Right cardiac atrium (tissue), 5 donors: ENCODE data around the gene PIGN. TPM values are rescaled to one million over a fixed set of nuclear protein-coding genes. Genes with fewer than 3 reads are reported as not detected.

Experiments
- ATAC-seq, 2 donors: fragments of 200-7000 bp; cut with Tn5 transposase; one replicate each; pipeline versions ENCODE4 v1.8.0 to v1.9.1; 2020; ENCODE audit warnings: moderate library complexity in 2 of 2, mild to moderate bottlenecking in 1 of 2
- DNase-seq, 3 donors: peaks; one replicate each; pipeline ENCODE4 v3.0.0-alpha.2; 2020
- H3K27ac ChIP-seq: one replicate; pipeline ENCODE4 v1.5.1; 2013; ENCODE audit warnings: mild to moderate bottlenecking, low read length, control low read depth, moderate library complexity
- H3K27me3 ChIP-seq: one replicate; pipeline ENCODE4 v1.6.1; 2013; ENCODE audit not compliant: control insufficient read depth, insufficient read depth
- H3K4me1 ChIP-seq: one replicate; pipeline ENCODE4 v1.6.1; 2013; ENCODE audit warnings: low read length; ENCODE audit not compliant: control insufficient read depth, insufficient read depth
- H3K4me3 ChIP-seq: one replicate; pipeline ENCODE4 v1.5.1; 2013; ENCODE audit warnings: low read length, control low read depth
- H3K9me3 ChIP-seq: one replicate; pipeline ENCODE4 v1.6.1; 2013; ENCODE audit warnings: low read length; ENCODE audit not compliant: control insufficient read depth
- WGBS: extraction: QIAGEN DNeasy Blood & Tissue Kit; methylation state at CpG from one replicate; pipeline ENCODE4 v1.1.7; 2013; 5-methylcytosine and 5-hydroxymethylcytosine counted together
- intact Hi-C, 4 donors: fragments of 100-400 bp; cut with DNase I; formaldehyde crosslinking; loops; one replicate each; pipeline versions ENCODE4 v1.11.0 to v1.14.0; 2022 to 2023
- polyA plus RNA-seq: library from polyadenylated mRNA; stranded (reverse); fragments of 200-250 nt; gene quantifications from one replicate; pipeline ENCODE4 v1.2.3, GENCODE V29; 2013
- total RNA-seq, 4 donors: library from RNA; stranded (reverse); fragmentation: NEBNext Ultra II Directional; extraction: Animal tissue kit (Norgen Biotek cat#: 25700); gene quantifications; one replicate each; pipeline ENCODE4 v1.2.1, GENCODE V29; 2021
- donor health status: healthy with polysubstance abuse.
- donor health status: DM: no; HTN: yes; CAD: no.
- donor health status: DM: no; HTN: no; CAD: no.
- donor health status: DM: no; HTN: yes; CAD: no; lungs with severe emphysema.
- donor health status: DM: yes; HTN: yes; CAD: no.

PIGN gene
- total and polyA plus RNA-seq, 5 donors, result 5.1 to 21.6 (median 15.2) TPM

GRCh38 chr18:62109676-62110075, 77.2 kb downstream of the PIGN start:
- DNase-seq (no peak), ATAC-seq (no peak)
- H3K27ac ChIP-seq, result no peak overlapping the region
- no peaks in the 10 kb centered on the region for H3K9me3 ChIP-seq
- H3K4me3 ChIP-seq, result no peak overlapping the region
- H3K4me1 ChIP-seq, result no peaks in the 10 kb centered on the region
- intact Hi-C loops, result no loop called here
- no peaks in the 10 kb centered on the region for H3K27me3 ChIP-seq
- 96% methylated on average over 1 of the region's 1 CpG for WGBS

DNA sequence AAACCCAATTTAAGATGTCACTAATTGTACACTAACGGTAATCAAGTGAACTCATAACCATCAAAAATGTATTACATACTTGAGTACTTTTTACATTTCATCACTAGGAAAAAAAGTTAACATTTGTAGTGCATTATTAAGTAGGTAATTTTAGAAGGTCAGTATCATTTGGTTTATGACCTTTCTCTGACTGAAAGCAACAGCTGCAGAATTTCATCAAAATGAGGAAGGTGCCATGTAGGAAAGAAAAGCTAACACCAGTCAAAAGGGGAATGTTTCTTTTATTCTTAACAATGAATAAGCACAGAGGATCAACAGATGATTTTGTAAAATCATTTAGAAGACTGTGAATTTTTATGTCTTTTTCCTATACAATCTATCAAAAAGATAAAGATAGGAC, 79.0 kb downstream of the PIGN start:
- no peak overlapping the region for H3K27ac ChIP-seq
- peaks cover 1% of the 10 kb centered on the region for H3K4me1 ChIP-seq
- no peaks in the 10 kb centered on the region for H3K27me3 ChIP-seq
- no peak for ATAC-seq
- no peaks in the 10 kb centered on the region for H3K9me3 ChIP-seq
- WGBS, result 87% methylated on average over 1 of the region's 1 CpG
- intact Hi-C loops, result no loop called here
- DNase-seq, result no peak
- no peak overlapping the region for H3K4me3 ChIP-seq

DNA sequence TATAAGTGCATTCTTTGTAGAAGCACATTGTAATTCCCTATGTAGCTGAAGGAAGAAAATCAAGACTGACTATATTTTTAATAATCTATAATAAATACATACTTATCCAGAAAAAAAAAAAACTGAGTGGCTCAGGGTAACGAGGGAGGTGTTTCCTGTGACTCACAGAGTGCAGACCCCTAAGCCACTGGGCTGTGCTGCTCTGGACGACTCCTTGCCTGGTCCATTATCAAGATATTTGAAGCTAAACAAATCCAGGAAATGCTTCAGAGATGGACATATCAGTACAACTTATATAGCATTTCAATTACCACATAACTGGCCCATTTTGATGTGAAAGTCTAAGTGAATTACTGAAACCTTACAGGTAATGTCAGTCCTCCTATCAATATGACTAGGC, 80.6 kb downstream of the PIGN start:
- no peaks in the 10 kb centered on the region for H3K9me3 ChIP-seq
- no peak overlapping the region for H3K27ac ChIP-seq
- H3K27me3 ChIP-seq, result no peaks in the 10 kb centered on the region
- 68% methylated on average over 2 of the region's 2 CpGs for WGBS
- H3K4me1 ChIP-seq, result peaks cover 1% of the 10 kb centered on the region
- intact Hi-C loops, result no loop called here
- ATAC-seq, result no peak
- no peak overlapping the region for H3K4me3 ChIP-seq
- DNase-seq, result no peak

DNA sequence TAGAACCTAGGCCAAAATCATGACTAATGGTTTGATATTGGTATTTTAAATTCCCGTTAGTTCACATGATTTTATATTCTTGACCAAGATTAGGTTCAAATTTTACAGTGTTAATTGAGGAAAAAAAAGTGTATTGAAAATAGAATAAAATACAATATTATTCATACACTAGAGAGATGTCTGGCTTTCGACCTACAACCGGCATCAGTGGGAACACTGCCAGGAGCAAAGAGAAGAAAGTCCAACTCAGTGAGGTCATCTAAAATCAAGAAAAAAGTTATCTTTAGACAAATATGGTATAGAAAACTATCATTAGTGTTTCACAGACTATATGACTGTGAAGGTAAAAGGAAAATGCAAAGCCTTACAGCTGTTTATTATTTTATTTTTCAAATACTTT, 81.5 kb downstream of the PIGN start:
- DNase-seq, result no peak
- ATAC-seq, result no peak
- intact Hi-C loops, result no loop called here
- Histone ChIP-seq H3K9me3 (no peaks in the 10 kb centered on the region), H3K4me1 (peaks cover 1% of the 10 kb centered on the region), H3K27ac (no peak overlapping the region), H3K27me3 (no peaks in the 10 kb centered on the region), H3K4me3 (no peak overlapping the region)
- 56% methylated on average over 3 of the region's 3 CpGs for WGBS

DNA sequence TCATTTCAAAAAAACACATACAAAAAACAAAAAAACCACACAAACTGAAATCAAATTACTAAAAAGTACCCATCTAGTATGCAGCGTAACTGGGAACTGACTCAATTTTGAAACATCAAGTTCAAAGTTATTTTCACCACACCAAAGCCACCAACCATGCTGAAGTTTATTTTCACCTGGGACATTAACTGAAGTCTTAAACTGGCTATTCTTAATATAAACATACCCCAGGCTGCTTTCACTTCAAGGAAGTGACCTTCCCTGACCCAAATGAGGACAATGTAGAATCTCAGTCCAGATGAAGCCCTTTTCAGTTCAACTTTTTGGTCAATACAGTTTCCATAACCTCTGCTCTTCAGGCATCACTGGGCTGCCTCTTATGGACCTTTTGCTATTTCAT, 84.6 kb downstream of the PIGN start:
- intact Hi-C loops, result no loop called here
- Histone ChIP-seq H3K27ac (no peak overlapping the region), H3K27me3 (no peaks in the 10 kb centered on the region), H3K4me1 (peaks cover 1% of the 10 kb centered on the region), H3K4me3 (no peak overlapping the region), H3K9me3 (no peaks in the 10 kb centered on the region)
- 96% methylated on average over 1 of the region's 1 CpG for WGBS
- DNase-seq (no peak), ATAC-seq (no peak)

- WGBS, result 58% methylated on average over 1 of the region's 1 CpG
Observed at GRCh38 chr18:62101321-62101721, 85.5 kb downstream of the PIGN start.

DNA sequence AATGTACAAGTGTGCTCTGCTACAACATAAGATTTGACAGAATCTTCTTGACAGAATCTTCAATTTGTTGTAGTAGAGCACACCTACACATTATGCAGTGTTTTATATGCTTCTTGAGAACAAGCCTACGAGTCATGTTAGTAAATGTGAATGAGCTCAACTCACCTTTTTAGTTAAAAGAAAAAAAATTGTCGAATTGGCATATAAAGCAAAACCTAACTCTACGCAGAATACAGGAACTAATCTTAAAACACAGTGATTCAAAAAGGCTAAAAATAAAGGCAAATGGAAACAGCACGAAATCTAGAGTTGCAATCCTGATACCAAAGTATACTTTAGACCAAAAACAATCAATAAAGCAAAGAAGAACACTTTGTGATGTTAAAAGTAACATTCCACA, 87.9 kb downstream of the PIGN start:
- Histone ChIP-seq H3K9me3 (no peaks in the 10 kb centered on the region), H3K4me3 (no peak overlapping the region), H3K4me1 (peaks cover 1% of the 10 kb centered on the region), H3K27me3 (no peaks in the 10 kb centered on the region), H3K27ac (no peak overlapping the region)
- DNase-seq, result no peak
- WGBS, result 95% methylated on average over 4 of the region's 4 CpGs
- ATAC-seq, result no peak
- intact Hi-C loops, result no loop called here

More at GRCh38 chr18:62101321-62101721, 85.5 kb downstream of the PIGN start:
- intact Hi-C loops, result no loop called here
- Histone ChIP-seq H3K27me3 (no peaks in the 10 kb centered on the region), H3K4me1 (peaks cover 1% of the 10 kb centered on the region), H3K9me3 (no peaks in the 10 kb centered on the region), H3K27ac (no peak overlapping the region), H3K4me3 (no peak overlapping the region)
- ATAC-seq, result no peak
- DNase-seq, result no peak

GRCh38 chr18:62097698-62098097, 89.2 kb downstream of the PIGN start:
- Histone ChIP-seq H3K9me3 (no peaks in the 10 kb centered on the region), H3K27ac (no peak overlapping the region), H3K27me3 (no peaks in the 10 kb centered on the region), H3K4me3 (no peak overlapping the region), H3K4me1 (no peaks in the 10 kb centered on the region)
- intact Hi-C loops, result no loop called here
- ATAC-seq (no peak), DNase-seq (no peak)
- 94% methylated on average over 4 of the region's 4 CpGs for WGBS

- DNase-seq, result no peak
- Histone ChIP-seq H3K4me1 (no peaks in the 10 kb centered on the region), H3K4me3 (no peak overlapping the region), H3K9me3 (no peaks in the 10 kb centered on the region), H3K27ac (no peak overlapping the region), H3K27me3 (no peaks in the 10 kb centered on the region)
- WGBS, result 50% methylated on average over 5 of the region's 5 CpGs
- intact Hi-C loops, result no loop called here
- ATAC-seq, result peak in 1 of 2 donors; percentile 57
Observed at GRCh38 chr18:62091487-62092120, 95.3 kb downstream of the PIGN start.

DNA sequence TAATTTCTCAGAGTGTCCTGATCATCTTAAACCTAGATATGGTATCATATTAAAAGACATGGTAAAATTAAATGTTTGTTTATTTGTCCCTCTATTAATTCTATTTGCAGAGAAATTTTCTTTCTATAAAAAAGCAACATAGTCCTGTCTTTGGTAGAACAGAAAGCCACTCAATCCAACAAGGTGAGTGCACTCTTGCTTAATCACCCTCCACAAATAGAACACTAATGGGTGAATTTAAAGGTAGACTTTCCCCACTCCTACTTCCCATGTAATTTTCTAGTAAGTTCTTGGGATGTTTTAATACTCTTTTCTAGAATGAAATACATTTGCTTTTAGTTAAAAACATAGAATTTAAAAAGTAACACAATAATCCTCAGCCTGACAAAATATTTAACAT, 97.7 kb downstream of the PIGN start:
- no peak overlapping the region for H3K27ac ChIP-seq
- intact Hi-C loops, result no loop called here
- no peak for DNase-seq
- no peak overlapping the region for H3K4me3 ChIP-seq
- H3K9me3 ChIP-seq, result no peaks in the 10 kb centered on the region
- H3K4me1 ChIP-seq, result no peaks in the 10 kb centered on the region
- no peak for ATAC-seq
- no peaks in the 10 kb centered on the region for H3K27me3 ChIP-seq

DNA sequence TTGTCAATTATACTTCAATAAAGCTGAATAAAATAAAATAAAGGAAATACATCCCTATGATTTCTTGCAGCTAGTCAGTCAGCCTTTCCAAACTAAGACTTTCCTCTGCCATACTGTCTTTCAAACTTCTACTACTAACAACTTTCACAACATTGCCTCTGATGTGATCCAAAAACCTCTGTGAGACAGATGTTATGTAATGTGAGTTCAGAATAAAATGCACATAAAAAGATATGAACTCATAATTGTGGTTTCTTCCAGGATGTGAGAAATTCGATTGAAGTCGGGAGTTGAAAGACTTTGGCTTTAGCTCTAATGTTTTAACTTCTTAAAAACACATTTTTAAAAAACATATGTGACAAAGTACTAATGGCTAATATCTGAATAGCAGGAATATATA, 98.7 kb downstream of the PIGN start:
- intact Hi-C loops, result no loop called here
- no peak overlapping the region for H3K27ac ChIP-seq
- H3K4me1 ChIP-seq, result no peaks in the 10 kb centered on the region
- WGBS, result 61% methylated on average over 2 of the region's 2 CpGs
- no peaks in the 10 kb centered on the region for H3K9me3 ChIP-seq
- H3K4me3 ChIP-seq, result no peak overlapping the region
- DNase-seq (no peak), ATAC-seq (no peak)
- no peaks in the 10 kb centered on the region for H3K27me3 ChIP-seq

DNA sequence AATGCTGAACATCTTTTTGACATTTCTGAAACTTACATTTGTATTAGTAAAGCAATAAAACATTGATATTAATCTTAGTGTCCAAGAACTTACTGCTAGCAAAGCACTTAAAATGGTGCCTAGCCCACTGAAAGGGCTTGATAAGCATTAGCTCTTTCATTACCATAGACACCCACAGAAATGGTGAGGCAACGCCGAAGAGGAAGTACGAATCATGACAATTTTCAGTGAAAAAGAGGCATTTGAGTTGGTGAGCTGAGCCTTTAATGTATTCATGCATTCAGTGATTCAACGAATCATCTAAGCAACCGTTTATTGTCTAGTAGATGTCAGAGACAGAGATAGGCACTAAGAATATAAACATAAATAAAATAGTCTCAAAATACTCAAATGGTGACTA, 101.1 kb downstream of the PIGN start:
- Histone ChIP-seq H3K27ac (no peak overlapping the region), H3K4me3 (no peak overlapping the region), H3K9me3 (no peaks in the 10 kb centered on the region), H3K4me1 (no peaks in the 10 kb centered on the region), H3K27me3 (no peaks in the 10 kb centered on the region)
- no peak for DNase-seq
- WGBS, result 91% methylated on average over 5 of the region's 5 CpGs
- intact Hi-C loops, result no loop called here
- no peak for ATAC-seq
